Fibroblast of lung (primary cell): ENCODE measurements around the gene ISOC2. TPM values are rescaled to one million over a fixed set of nuclear protein-coding genes. Genes with fewer than 3 reads are reported as not detected.

ENCODE experiments used
- DNase-seq, 2 donors: peaks; one replicate each; pipeline versions ENCODE4 v3.0.0 to v3.0.0-alpha.2; 2010; ENCODE audit warnings: low read depth in 2 of 2
- H2AFZ ChIP-seq: 2 replicates; pipeline ENCODE4 v1.5.1; 2012; ENCODE audit warnings: low read length, control low read depth, inconsistent platforms
- H3K27ac ChIP-seq: 2 replicates; pipeline ENCODE4 v1.5.1; 2011; ENCODE audit warnings: low read length, control low read depth; ENCODE audit not compliant: insufficient read depth
- H3K27me3 ChIP-seq: 2 replicates; pipeline ENCODE4 v1.5.1; 2011; ENCODE audit warnings: mild to moderate bottlenecking, low read length; ENCODE audit not compliant: control insufficient read depth, insufficient read depth
- H3K36me3 ChIP-seq: 2 replicates; pipeline ENCODE4 v1.5.1; 2011; ENCODE audit warnings: low read length; ENCODE audit not compliant: control insufficient read depth, insufficient read depth
- H3K4me1 ChIP-seq: 2 replicates; pipeline ENCODE4 v1.5.1; 2011; ENCODE audit warnings: low read length; ENCODE audit not compliant: control insufficient read depth, insufficient read depth; ENCODE audit errors: extremely low read depth
- H3K4me2 ChIP-seq: 2 replicates; pipeline ENCODE4 v1.5.1; 2011; ENCODE audit warnings: low read length, control low read depth; ENCODE audit not compliant: insufficient read depth; ENCODE audit errors: extremely low read depth
- H3K4me3 ChIP-seq, 4 experiments: fragments of 200-600 bp in 1 of 4; sonication (generic) in 1 of 4; replicated peaks in 1 of 4; 2 replicates each; pipeline ENCODE4 v1.5.1; 2011 to 2016; ENCODE audit warnings: low read length in 4 of 4, low read depth in 3 of 4, mild to moderate bottlenecking in 3 of 4, control low read depth in 2 of 4, inconsistent platforms in 1 of 4, mixed read lengths in 1 of 4; ENCODE audit not compliant: insufficient read depth in 1 of 4; ENCODE audit errors: control extremely low read depth in 1 of 4
- H3K79me2 ChIP-seq: 2 replicates; pipeline ENCODE4 v1.5.1; 2012; ENCODE audit warnings: mild to moderate bottlenecking, low read length, inconsistent platforms; ENCODE audit not compliant: control insufficient read depth, insufficient read depth
- H3K9ac ChIP-seq: 2 replicates; pipeline ENCODE4 v1.5.1; 2011; ENCODE audit warnings: mild to moderate bottlenecking, low read length, control low read depth; ENCODE audit not compliant: insufficient read depth
- H3K9me3 ChIP-seq: 2 replicates; pipeline ENCODE4 v1.5.1; 2012; ENCODE audit warnings: low read depth, low read length; ENCODE audit not compliant: control insufficient read depth, insufficient read depth
- H4K20me1 ChIP-seq: 2 replicates; pipeline ENCODE4 v1.5.1; 2011; ENCODE audit warnings: low read length; ENCODE audit not compliant: control insufficient read depth, insufficient read depth; ENCODE audit errors: extremely low read depth
- CTCF ChIP-seq, 2 donors: IDR thresholded peaks in 1 of 2; conservative IDR thresholded peaks in 1 of 2; 1 replicate in 1 of 2; 2 replicates in 1 of 2; pipeline ENCODE4 v1.5.1; 2011 to 2012; ENCODE audit warnings: low read length in 2 of 2, control low read depth in 1 of 2, inconsistent platforms in 1 of 2, low read depth in 1 of 2, mild to moderate bottlenecking in 1 of 2
- EZH2 ChIP-seq: IDR thresholded peaks from 2 replicates; pipeline ENCODE4 v1.5.1; 2012; ENCODE audit warnings: low read length, control low read depth, mild to moderate bottlenecking; ENCODE audit errors: missing control alignments
- polyA minus RNA-seq: library from RNA; depleted of rRNA, polyadenylated mRNA; stranded (reverse); fragments of >200 nt; gene quantifications from 2 replicates; pipeline ENCODE4 v1.2.3, GENCODE V29; 2011; ENCODE audit warnings: low replicate concordance
- polyA plus RNA-seq, 2 donors: library from polyadenylated mRNA; depleted of rRNA in 1 of 2; stranded (reverse) in 1 of 2; unstranded in 1 of 2; fragments of >200 nt; gene quantifications; 2 replicates each; pipeline ENCODE4 v1.2.1, GENCODE V29; 2011 to 2012; ENCODE audit warnings: missing spikeins in 1 of 2
- total RNA-seq: library from RNA; depleted of rRNA; stranded (reverse); fragments of >200 nt; gene quantifications from 2 replicates; pipeline ENCODE4 v1.2.1, GENCODE V29; 2014

The ISOC2 gene
- total RNA-seq (34.2 and 35.5 TPM in 2 replicates), polyA plus RNA-seq (24.8 and 27.7 TPM in 2 replicates), polyA minus RNA-seq (22.3 and 31.8 TPM in 2 replicates)
- 47.5 and 61.6 TPM in 2 replicates for polyA plus RNA-seq (2012)

DNA sequence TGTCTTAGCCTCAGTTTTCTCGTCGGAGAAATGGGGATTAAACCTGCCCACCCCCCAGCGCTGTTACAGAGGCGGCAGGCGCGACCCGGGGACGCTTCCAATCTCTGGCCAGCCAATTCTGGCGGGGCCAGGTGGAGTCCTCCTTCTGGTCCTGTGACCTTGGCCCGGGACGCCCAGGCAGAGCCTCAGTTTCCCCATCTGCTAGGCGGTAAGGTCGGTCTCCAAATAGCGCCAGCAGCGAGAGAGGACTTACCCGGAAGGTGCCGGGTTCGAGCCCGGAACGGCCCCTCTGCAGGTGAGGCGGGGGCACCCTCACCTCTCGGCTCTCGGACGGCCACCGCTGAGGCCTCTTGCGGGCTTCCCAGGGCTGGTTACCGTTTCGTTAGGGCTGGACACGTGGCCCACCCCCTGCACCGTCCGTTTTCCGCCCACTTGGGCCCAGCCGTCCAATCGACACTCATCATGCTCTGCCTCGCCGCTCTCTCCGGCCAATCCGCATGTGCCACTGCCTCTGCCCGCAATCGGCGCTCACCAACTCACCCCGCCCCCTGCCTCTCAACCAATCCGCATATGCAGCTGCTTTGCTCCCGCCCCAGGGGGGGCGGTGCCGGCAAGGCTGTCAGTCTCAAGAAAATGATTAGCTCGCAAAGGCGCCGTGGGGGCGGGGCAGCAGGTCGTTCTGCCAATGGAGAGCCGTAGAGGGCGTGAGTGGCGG is at the start of gene ISOC2:
Gene ISOC2 (minus strand): TSS at position 384 of the 715 bp plus-strand sequence. CDS start 5,156 bp downstream, outside the sequence.
- H3K27me3 ChIP-seq = no peaks in the 10 kb centered on the region
- peak; percentile 99 to 100 for DNase-seq
- H3K27ac ChIP-seq = peak within 1 kb of the TSS; percentile 93
- H3K79me2 ChIP-seq = no peaks in the 10 kb centered on the region
- peak within 1 kb of the TSS; percentile 99 for H3K4me2 ChIP-seq
- no peak for TF ChIP-seq CTCF (conservative IDR thresholded peaks at IDR 0.05 in 1 of 2, IDR thresholded peaks at IDR 0.05 in 1 of 2; ENCODE audit: low read depth in 1 of 2, low read length in 2 of 2)
- no peak for TF ChIP-seq EZH2
- H3K4me3 ChIP-seq = peak within 1 kb of the TSS; percentile 75 to 95 (median 91)
- H3K36me3 ChIP-seq = no peaks in the 10 kb centered on the region
- peak within 1 kb of the TSS; percentile 88 for H3K9ac ChIP-seq
- no peaks in the 10 kb centered on the region for H4K20me1 ChIP-seq
- peak within 1 kb of the TSS; percentile 89 for H2AFZ ChIP-seq
- H3K4me1 ChIP-seq = peaks cover 8% of the 10 kb centered on the region
- no peaks in the 10 kb centered on the region for H3K9me3 ChIP-seq

DNA sequence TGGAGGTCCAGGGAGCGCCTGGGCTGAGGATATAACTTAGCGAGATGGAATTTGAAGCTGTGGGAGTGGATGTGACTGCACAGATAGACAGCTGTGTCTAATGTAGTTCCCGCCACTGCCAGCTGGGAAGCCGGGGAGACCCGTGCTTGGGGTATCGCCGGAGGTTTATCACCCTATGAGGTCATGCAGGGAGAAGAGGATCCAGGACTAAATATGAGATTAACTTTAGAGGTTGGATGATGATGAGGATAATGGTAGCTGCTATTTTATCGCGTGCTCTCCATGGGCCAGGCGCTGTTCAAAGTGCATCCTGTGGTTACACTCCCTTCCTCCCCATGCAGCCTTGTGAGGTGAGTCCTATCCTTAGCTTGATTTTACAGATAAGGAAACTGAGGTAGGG is 46.7 kb upstream of the ISOC2 start:
- Histone ChIP-seq H3K4me3 (no peak overlapping the region), H4K20me1 (no peaks in the 10 kb centered on the region), H3K27ac (no peak overlapping the region), H3K4me1 (no peaks in the 10 kb centered on the region), H3K9me3 (no peaks in the 10 kb centered on the region), H2AFZ (no peak overlapping the region), H3K9ac (no peak overlapping the region), H3K27me3 (no peaks in the 10 kb centered on the region), H3K4me2 (no peak overlapping the region), H3K36me3 (peaks cover 5% of the 10 kb centered on the region), H3K79me2 (no peaks in the 10 kb centered on the region)
- TF ChIP-seq CTCF (conservative IDR thresholded peaks at IDR 0.05 in 1 of 2, IDR thresholded peaks at IDR 0.05 in 1 of 2; ENCODE audit: low read depth in 1 of 2, low read length in 2 of 2) (no peak), EZH2 (no peak)
- DNase-seq = no peak

GRCh38 chr19:55504981-55505380 is 43.5 kb upstream of the ISOC2 start:
- Histone ChIP-seq H3K4me1 (no peaks in the 10 kb centered on the region), H3K79me2 (no peaks in the 10 kb centered on the region), H3K27ac (no peak overlapping the region), H3K4me2 (no peak overlapping the region), H3K4me3 (no peak overlapping the region), H3K27me3 (no peaks in the 10 kb centered on the region), H3K36me3 (peaks cover 9% of the 10 kb centered on the region), H2AFZ (no peak overlapping the region), H4K20me1 (no peaks in the 10 kb centered on the region), H3K9ac (no peak overlapping the region), H3K9me3 (no peaks in the 10 kb centered on the region)
- TF ChIP-seq EZH2 = no peak
- no peak for TF ChIP-seq CTCF (conservative IDR thresholded peaks at IDR 0.05 in 1 of 2, IDR thresholded peaks at IDR 0.05 in 1 of 2; ENCODE audit: low read depth in 1 of 2, low read length in 2 of 2)
- DNase-seq = no peak
